A673 (cell line): Measurements from ENCODE around the gene PAX4.

Source experiments
- EZH2 ChIP-seq: fragments of 200-600 bp; sonication (generic); IDR thresholded peaks from 2 replicates; pipeline ENCODE4 v1.6.1; 2017; ENCODE audit warnings: borderline replicate concordance, low read depth, mild to moderate bottlenecking, mixed read lengths, antibody characterized with exemption, low read length; ENCODE audit not compliant: poor library complexity, severe bottlenecking
- TF ChIP-seq, protein P1 (sequence below): fragments of 300-800, 200-600 bp; sonication (generic); conservative IDR thresholded peaks from 2 replicates; pipeline ENCODE4 v1.5.1; 2017; ENCODE audit warnings: low read depth, mild to moderate bottlenecking, antibody characterized with exemption, low read length, moderate library complexity, mixed read lengths

DNA sequence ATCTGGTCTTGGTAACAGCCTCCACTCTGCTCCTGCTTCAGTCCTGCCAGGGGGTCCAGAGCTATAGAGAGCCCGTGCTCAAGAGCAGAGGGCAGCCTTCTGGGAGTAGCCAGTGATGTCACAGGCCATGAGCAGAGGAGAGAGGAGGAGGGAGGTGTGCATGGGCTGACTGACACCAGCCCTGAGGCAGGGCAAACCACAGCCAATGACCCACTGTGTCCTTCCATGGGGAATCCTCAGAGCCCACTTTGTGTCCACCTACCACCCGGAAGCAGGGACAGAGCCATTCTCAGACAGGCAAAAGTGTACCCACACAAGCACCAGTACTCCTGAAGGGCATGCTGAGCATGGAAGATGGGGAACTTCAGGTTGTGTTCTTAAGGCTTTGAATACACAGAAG lies at the start of gene PAX4:
- TF ChIP-seq, protein P1, sequence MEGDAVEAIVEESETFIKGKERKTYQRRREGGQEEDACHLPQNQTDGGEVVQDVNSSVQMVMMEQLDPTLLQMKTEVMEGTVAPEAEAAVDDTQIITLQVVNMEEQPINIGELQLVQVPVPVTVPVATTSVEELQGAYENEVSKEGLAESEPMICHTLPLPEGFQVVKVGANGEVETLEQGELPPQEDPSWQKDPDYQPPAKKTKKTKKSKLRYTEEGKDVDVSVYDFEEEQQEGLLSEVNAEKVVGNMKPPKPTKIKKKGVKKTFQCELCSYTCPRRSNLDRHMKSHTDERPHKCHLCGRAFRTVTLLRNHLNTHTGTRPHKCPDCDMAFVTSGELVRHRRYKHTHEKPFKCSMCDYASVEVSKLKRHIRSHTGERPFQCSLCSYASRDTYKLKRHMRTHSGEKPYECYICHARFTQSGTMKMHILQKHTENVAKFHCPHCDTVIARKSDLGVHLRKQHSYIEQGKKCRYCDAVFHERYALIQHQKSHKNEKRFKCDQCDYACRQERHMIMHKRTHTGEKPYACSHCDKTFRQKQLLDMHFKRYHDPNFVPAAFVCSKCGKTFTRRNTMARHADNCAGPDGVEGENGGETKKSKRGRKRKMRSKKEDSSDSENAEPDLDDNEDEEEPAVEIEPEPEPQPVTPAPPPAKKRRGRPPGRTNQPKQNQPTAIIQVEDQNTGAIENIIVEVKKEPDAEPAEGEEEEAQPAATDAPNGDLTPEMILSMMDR = no peak
- no peak for TF ChIP-seq EZH2
